Measurements from ENCODE around the gene MTMR3. TPM values are rescaled to one million over a fixed set of nuclear protein-coding genes. Genes with fewer than 3 reads are reported as not detected.
A peak's percentile ranks its signal among the peaks of the same experiment; 100 is the strongest.

The MTMR3 gene
- total RNA-seq, 1 donor from 2014 or later = 41.0 TPM

DNA sequence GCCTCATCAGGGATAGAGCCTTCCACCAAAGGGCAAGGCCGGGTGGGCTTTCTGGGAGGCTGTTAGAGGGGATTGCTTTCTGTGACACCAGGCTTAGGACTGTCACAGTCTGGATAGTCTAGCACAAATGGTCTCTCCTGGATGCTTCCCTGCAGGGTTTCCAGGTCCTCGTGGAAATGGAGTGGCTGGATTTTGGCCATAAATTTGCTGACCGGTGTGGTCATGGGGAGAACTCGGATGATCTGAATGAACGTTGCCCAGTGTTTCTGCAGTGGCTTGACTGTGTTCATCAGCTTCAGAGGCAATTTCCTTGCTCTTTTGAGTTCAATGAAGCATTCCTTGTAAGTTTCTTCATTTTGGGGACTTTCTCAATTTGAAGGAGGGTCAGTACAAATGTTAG is 130.2 kb downstream of the MTMR3 start:
- no peak for FAIRE-seq
- no peak overlapping the region for H3K4me3 ChIP-seq (ENCODE audit: insufficient read depth, low read depth, low read length)
- H3K4me3 Mint-ChIP-seq (ENCODE audit: unreplicated experiment) = no peak overlapping the region
- H2AFZ ChIP-seq (ENCODE audit: low read depth, low read length) = no peak overlapping the region
- H3K9me3 Mint-ChIP-seq (ENCODE audit: unreplicated experiment) = no peaks in the 10 kb centered on the region
- H3K4me1 ChIP-seq (ENCODE audit: insufficient read depth, low read length) = peaks cover 27% of the 10 kb centered on the region
- no peaks in the 10 kb centered on the region for H3K27me3 Mint-ChIP-seq (ENCODE audit: low read depth, unreplicated experiment)
- no peaks in the 10 kb centered on the region for H3K9me3 ChIP-seq (ENCODE audit: insufficient read depth, low read depth, low read length)
- no peaks in the 10 kb centered on the region for H4K20me1 ChIP-seq (ENCODE audit: insufficient read depth, low read length)
- no peak overlapping the region for H3K27ac Mint-ChIP-seq (ENCODE audit: unreplicated experiment)
- H3K27me3 ChIP-seq (ENCODE audit: insufficient read depth, low read length) = no peaks in the 10 kb centered on the region
- no peak overlapping the region for H3K9ac ChIP-seq (ENCODE audit: low read length)
- DNase-seq (ENCODE audit: low read depth) = no peak
- peaks cover 20% of the 10 kb centered on the region for H3K4me1 Mint-ChIP-seq (ENCODE audit: low read depth, unreplicated experiment)
- H3K4me2 ChIP-seq (ENCODE audit: low read length) = no peak overlapping the region
- TF ChIP-seq, protein P1, sequence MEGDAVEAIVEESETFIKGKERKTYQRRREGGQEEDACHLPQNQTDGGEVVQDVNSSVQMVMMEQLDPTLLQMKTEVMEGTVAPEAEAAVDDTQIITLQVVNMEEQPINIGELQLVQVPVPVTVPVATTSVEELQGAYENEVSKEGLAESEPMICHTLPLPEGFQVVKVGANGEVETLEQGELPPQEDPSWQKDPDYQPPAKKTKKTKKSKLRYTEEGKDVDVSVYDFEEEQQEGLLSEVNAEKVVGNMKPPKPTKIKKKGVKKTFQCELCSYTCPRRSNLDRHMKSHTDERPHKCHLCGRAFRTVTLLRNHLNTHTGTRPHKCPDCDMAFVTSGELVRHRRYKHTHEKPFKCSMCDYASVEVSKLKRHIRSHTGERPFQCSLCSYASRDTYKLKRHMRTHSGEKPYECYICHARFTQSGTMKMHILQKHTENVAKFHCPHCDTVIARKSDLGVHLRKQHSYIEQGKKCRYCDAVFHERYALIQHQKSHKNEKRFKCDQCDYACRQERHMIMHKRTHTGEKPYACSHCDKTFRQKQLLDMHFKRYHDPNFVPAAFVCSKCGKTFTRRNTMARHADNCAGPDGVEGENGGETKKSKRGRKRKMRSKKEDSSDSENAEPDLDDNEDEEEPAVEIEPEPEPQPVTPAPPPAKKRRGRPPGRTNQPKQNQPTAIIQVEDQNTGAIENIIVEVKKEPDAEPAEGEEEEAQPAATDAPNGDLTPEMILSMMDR (IDR thresholded peaks at IDR 0.05; ENCODE audit: insufficient read depth, low read depth, low read length) = no peak
- TF ChIP-seq EZH2 (IDR thresholded peaks at IDR 0.05; ENCODE audit: insufficient read depth, low read length) = no peak
- H3K27ac ChIP-seq (ENCODE audit: low read depth, low read length) = no peak overlapping the region
- H3K36me3 Mint-ChIP-seq (ENCODE audit: low read depth, unreplicated experiment) = peaks cover 34% of the 10 kb centered on the region
- peaks cover 15% of the 10 kb centered on the region for H3K36me3 ChIP-seq (ENCODE audit: insufficient read depth, low read length)
- no peaks in the 10 kb centered on the region for H3K79me2 ChIP-seq (ENCODE audit: insufficient read depth, low read length)

DNA sequence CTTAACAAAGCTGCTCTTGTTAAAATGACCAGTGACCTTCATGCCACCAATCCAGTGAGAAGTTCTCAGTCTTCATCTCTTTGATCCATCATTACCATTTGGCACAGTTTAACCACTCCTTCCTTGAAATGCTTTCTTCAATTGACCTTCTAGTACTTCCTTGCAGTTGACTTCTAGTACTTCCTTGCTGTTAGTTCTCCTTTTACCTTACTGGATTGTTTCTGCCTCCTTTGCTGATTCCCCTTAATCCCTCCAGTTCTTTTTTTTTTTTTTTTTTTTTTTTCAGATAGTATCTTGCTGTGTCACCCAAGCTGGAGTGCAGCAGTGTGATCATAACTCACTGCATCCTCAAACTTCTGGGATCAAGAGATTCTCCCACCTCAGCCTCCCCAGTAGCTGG is 131.3 kb downstream of the MTMR3 start:
- Mint-ChIP-seq H3K36me3 (ENCODE audit: low read depth, unreplicated experiment) (peaks cover 39% of the 10 kb centered on the region), H3K4me3 (ENCODE audit: unreplicated experiment) (no peak overlapping the region), H3K4me1 (ENCODE audit: low read depth, unreplicated experiment) (peaks cover 20% of the 10 kb centered on the region), H3K27me3 (ENCODE audit: low read depth, unreplicated experiment) (no peaks in the 10 kb centered on the region), H3K9me3 (ENCODE audit: unreplicated experiment) (no peaks in the 10 kb centered on the region), H3K27ac (ENCODE audit: unreplicated experiment) (no peak overlapping the region)
- no peaks in the 10 kb centered on the region for H4K20me1 ChIP-seq (ENCODE audit: insufficient read depth, low read length)
- no peaks in the 10 kb centered on the region for H3K9me3 ChIP-seq (ENCODE audit: insufficient read depth, low read depth, low read length)
- H3K27ac ChIP-seq (ENCODE audit: low read depth, low read length) = no peak overlapping the region
- no peak for DNase-seq (ENCODE audit: low read depth)
- FAIRE-seq = no peak
- H3K27me3 ChIP-seq (ENCODE audit: insufficient read depth, low read length) = no peaks in the 10 kb centered on the region
- H3K36me3 ChIP-seq (ENCODE audit: insufficient read depth, low read length) = peaks cover 14% of the 10 kb centered on the region
- no peaks in the 10 kb centered on the region for H3K79me2 ChIP-seq (ENCODE audit: insufficient read depth, low read length)
- H3K9ac ChIP-seq (ENCODE audit: low read length) = no peak overlapping the region
- no peak overlapping the region for H3K4me3 ChIP-seq (ENCODE audit: insufficient read depth, low read depth, low read length)
- TF ChIP-seq, protein P1 (IDR thresholded peaks at IDR 0.05; ENCODE audit: insufficient read depth, low read depth, low read length) = no peak
- TF ChIP-seq EZH2 (IDR thresholded peaks at IDR 0.05; ENCODE audit: insufficient read depth, low read length) = no peak
- H2AFZ ChIP-seq (ENCODE audit: low read depth, low read length) = no peak overlapping the region
- peaks cover 25% of the 10 kb centered on the region for H3K4me1 ChIP-seq (ENCODE audit: insufficient read depth, low read length)
- H3K4me2 ChIP-seq (ENCODE audit: low read length) = no peak overlapping the region

DNA sequence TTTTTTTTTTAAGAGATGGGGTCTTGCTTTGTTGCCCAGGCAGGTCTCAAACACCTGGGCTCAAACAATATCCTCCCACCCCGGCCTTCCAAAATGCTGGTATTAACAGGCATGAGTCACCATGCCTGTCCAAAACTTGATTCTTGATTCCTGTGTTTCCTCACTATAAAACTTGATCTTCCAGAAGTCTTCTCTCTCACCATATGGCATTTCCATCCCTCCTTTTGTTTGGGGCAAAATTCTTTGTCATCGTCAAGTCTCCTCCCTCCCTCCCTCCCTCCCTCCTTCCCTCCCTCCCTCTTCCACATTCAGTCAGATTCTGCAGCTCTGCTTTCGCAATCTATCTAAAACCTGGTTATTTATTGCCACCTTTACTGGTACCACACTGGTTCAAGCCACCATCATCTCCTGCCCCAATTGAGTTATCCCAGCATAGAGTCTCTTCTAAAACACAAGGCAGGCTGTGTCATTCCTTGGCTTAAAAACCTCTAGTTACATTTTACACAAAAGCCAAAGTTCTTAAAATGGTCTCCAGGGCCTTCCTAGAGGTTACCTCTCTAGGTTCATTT is 132.3 kb downstream of the MTMR3 start:
- Histone ChIP-seq H2AFZ (ENCODE audit: low read depth, low read length) (no peak overlapping the region), H3K4me2 (ENCODE audit: low read length) (peak overlapping the region; percentile 33), H3K9me3 (ENCODE audit: insufficient read depth, low read depth, low read length) (no peaks in the 10 kb centered on the region), H3K79me2 (ENCODE audit: insufficient read depth, low read length) (no peaks in the 10 kb centered on the region), H4K20me1 (ENCODE audit: insufficient read depth, low read length) (no peaks in the 10 kb centered on the region), H3K4me3 (ENCODE audit: insufficient read depth, low read depth, low read length) (no peak overlapping the region), H3K27ac (ENCODE audit: low read depth, low read length) (peak overlapping the region; percentile 67), H3K36me3 (ENCODE audit: insufficient read depth, low read length) (peaks cover 10% of the 10 kb centered on the region), H3K27me3 (ENCODE audit: insufficient read depth, low read length) (no peaks in the 10 kb centered on the region), H3K4me1 (ENCODE audit: insufficient read depth, low read length) (peaks cover 25% of the 10 kb centered on the region), H3K9ac (ENCODE audit: low read length) (no peak overlapping the region)
- Mint-ChIP-seq H3K36me3 (ENCODE audit: low read depth, unreplicated experiment) (peaks cover 41% of the 10 kb centered on the region), H3K27ac (ENCODE audit: unreplicated experiment) (peak overlapping the region; percentile 91), H3K4me3 (ENCODE audit: unreplicated experiment) (no peak overlapping the region), H3K27me3 (ENCODE audit: low read depth, unreplicated experiment) (no peaks in the 10 kb centered on the region), H3K4me1 (ENCODE audit: low read depth, unreplicated experiment) (peaks cover 20% of the 10 kb centered on the region), H3K9me3 (ENCODE audit: unreplicated experiment) (no peaks in the 10 kb centered on the region)
- FAIRE-seq (no peak), DNase-seq (ENCODE audit: low read depth) (no peak)
- TF ChIP-seq, protein P1 (IDR thresholded peaks at IDR 0.05; ENCODE audit: insufficient read depth, low read depth, low read length) = no peak
- no peak for TF ChIP-seq EZH2 (IDR thresholded peaks at IDR 0.05; ENCODE audit: insufficient read depth, low read length)
